Measurements from ENCODE around the gene ZNF177. TPM values are rescaled to one million over a fixed set of nuclear protein-coding genes. Genes with fewer than 3 reads are reported as not detected.

The ZNF177 gene
- total and polyA plus RNA-seq, 2 donors (not counting 1 experiment from before 2014, with no cell fraction given): 2.5 to 2.8 TPM

- DNase-seq: no peak
- Histone ChIP-seq H3K36me3 (replicated peaks in 1 of 2; ENCODE audit: control extremely low read depth in 1 of 2, control insufficient read depth in 1 of 2, extremely low read depth in 1 of 2, insufficient read depth in 2 of 2, low read length in 1 of 2) (peaks cover 2 to 7% of the 10 kb centered on the region in 2 experiments), H3K9ac (ENCODE audit: low read length) (no peak overlapping the region), H3K4me1 (ENCODE audit: control insufficient read depth in 2 of 2, insufficient read depth in 2 of 2, low read length in 2 of 2) (no peaks in the 10 kb centered on the region), H3K4me2 (replicated peaks; ENCODE audit: low read depth, low read length, poor library complexity, severe bottlenecking) (no peak overlapping the region), H3K27me3 (replicated peaks in 1 of 4; ENCODE audit: control extremely low read depth in 1 of 4, control insufficient read depth in 3 of 4, insufficient read depth in 4 of 4, low read length in 3 of 4) (no peaks in the 10 kb centered on the region), H4K20me1 (ENCODE audit: control insufficient read depth, insufficient read depth, low read length, poor library complexity, severe bottlenecking) (no peaks in the 10 kb centered on the region), H3K27ac (ENCODE audit: low read length in 2 of 2) (no peak overlapping the region), H3K9me3 (ENCODE audit: control extremely low read depth in 1 of 3, control insufficient read depth in 2 of 3, insufficient read depth in 1 of 3, low read length in 2 of 3) (peaks cover 6 to 84% (median 40%) of the 10 kb centered on the region in 3 donors), H2AFZ (ENCODE audit: insufficient read depth, low read depth, low read length, poor library complexity, severe bottlenecking) (no peak overlapping the region), H3K4me3 (ENCODE audit: control extremely low read depth in 1 of 5, extremely low read depth in 1 of 5, insufficient read depth in 1 of 5, low read depth in 2 of 5, low read length in 4 of 5) (no peak overlapping the region), H3K79me2 (ENCODE audit: control insufficient read depth, insufficient read depth, low read length) (no peaks in the 10 kb centered on the region)
- H3K27me3 Mint-ChIP-seq: no peaks in the 10 kb centered on the region
- ATAC-seq (ENCODE audit: low read depth): no peak
- intact Hi-C loops (cut with micrococcal nuclease): loop anchor here (10.0 kb wide), 1 partner anchor 53 kb away; no protein-coding TSS in a partner anchor
- H3K4me1 Mint-ChIP-seq: no peaks in the 10 kb centered on the region
- peaks cover 23% of the 10 kb centered on the region for H3K9me3 Mint-ChIP-seq (ENCODE audit: insufficient read depth)
- TF ChIP-seq CTCF (IDR thresholded peaks at IDR 0.05) (no peak), EZH2 (IDR thresholded peaks at IDR 0.05; ENCODE audit: borderline replicate concordance, insufficient read depth, low read depth, low read length, poor library complexity, severe bottlenecking) (no peak)
- H3K4me3 Mint-ChIP-seq: no peak overlapping the region
- H3K27ac Mint-ChIP-seq: no peak overlapping the region
- CTCF ChIA-PET: no interaction called here
- POLR2A ChIA-PET: no interaction called here
- WGBS (ENCODE audit: insufficient coverage): no CpG with 5 or more reads among the region's 3 CpGs
Observed at GRCh38 chr19:9348253-9348652, 14.6 kb upstream of the ZNF177 start.

GRCh38 chr19:9348671-9349070 is 14.1 kb upstream of the ZNF177 start:
- Histone ChIP-seq H3K27ac (ENCODE audit: low read length in 2 of 2) (no peak overlapping the region), H2AFZ (ENCODE audit: insufficient read depth, low read depth, low read length, poor library complexity, severe bottlenecking) (no peak overlapping the region), H3K79me2 (ENCODE audit: control insufficient read depth, insufficient read depth, low read length) (no peaks in the 10 kb centered on the region), H3K4me2 (replicated peaks; ENCODE audit: low read depth, low read length, poor library complexity, severe bottlenecking) (no peak overlapping the region), H3K4me1 (ENCODE audit: control insufficient read depth in 2 of 2, insufficient read depth in 2 of 2, low read length in 2 of 2) (no peaks in the 10 kb centered on the region), H3K27me3 (replicated peaks in 1 of 4; ENCODE audit: control extremely low read depth in 1 of 4, control insufficient read depth in 3 of 4, insufficient read depth in 4 of 4, low read length in 3 of 4) (no peaks in the 10 kb centered on the region), H4K20me1 (ENCODE audit: control insufficient read depth, insufficient read depth, low read length, poor library complexity, severe bottlenecking) (no peaks in the 10 kb centered on the region), H3K36me3 (replicated peaks in 1 of 2; ENCODE audit: control extremely low read depth in 1 of 2, control insufficient read depth in 1 of 2, extremely low read depth in 1 of 2, insufficient read depth in 2 of 2, low read length in 1 of 2) (peaks cover 0 to 3% of the 10 kb centered on the region in 2 experiments), H3K4me3 (ENCODE audit: control extremely low read depth in 1 of 5, extremely low read depth in 1 of 5, insufficient read depth in 1 of 5, low read depth in 2 of 5, low read length in 4 of 5) (no peak overlapping the region), H3K9ac (ENCODE audit: low read length) (no peak overlapping the region), H3K9me3 (ENCODE audit: control extremely low read depth in 1 of 3, control insufficient read depth in 2 of 3, insufficient read depth in 1 of 3, low read length in 2 of 3) (peaks cover 3 to 81% (median 42%) of the 10 kb centered on the region in 3 donors)
- Mint-ChIP-seq H3K4me1 (no peaks in the 10 kb centered on the region), H3K9me3 (ENCODE audit: insufficient read depth) (peaks cover 19% of the 10 kb centered on the region), H3K4me3 (no peak overlapping the region), H3K27ac (no peak overlapping the region), H3K27me3 (no peaks in the 10 kb centered on the region)
- ChIA-PET POLR2A (no interaction called here), CTCF (no interaction called here)
- intact Hi-C loops (cut with micrococcal nuclease): loop anchor here (10.0 kb wide), 1 partner anchor 54 kb away; no protein-coding TSS in a partner anchor
- no peak for DNase-seq
- 100% methylated on average over 22 of the region's 22 CpGs for WGBS (ENCODE audit: insufficient coverage)
- no peak for TF ChIP-seq EZH2 (IDR thresholded peaks at IDR 0.05; ENCODE audit: borderline replicate concordance, insufficient read depth, low read depth, low read length, poor library complexity, severe bottlenecking)
- no peak for TF ChIP-seq CTCF (IDR thresholded peaks at IDR 0.05)
- ATAC-seq (ENCODE audit: low read depth): no peak
